Small intestine (tissue), 7 donors: ENCODE measurements around the gene PTGFRN. TPM values are rescaled to one million over a fixed set of nuclear protein-coding genes. Genes with fewer than 3 reads are reported as not detected.

Experiments used
- DNase-seq, 2 donors: peaks; one replicate each; pipeline versions ENCODE4 v3.0.0 to v3.0.0-alpha.2; 2013
- FAIRE-seq: peaks from 2 replicates; lab custom pipeline; 2012; peaks lifted over from hg19 to GRCh38; lab: Jason Lieb, UNC
- H3K27ac ChIP-seq, 3 donors: one replicate each; pipeline ENCODE4 v1.5.1; 2013; ENCODE audit warnings: low read length in 2 of 3, mild to moderate bottlenecking in 2 of 3, control low read depth in 1 of 3, inconsistent platforms in 1 of 3, low read depth in 1 of 3, moderate library complexity in 1 of 3
- H3K27me3 ChIP-seq, 3 donors: one replicate each; pipeline ENCODE4 v1.6.1; 2013; ENCODE audit warnings: low read length in 3 of 3, inconsistent platforms in 1 of 3; ENCODE audit not compliant: control insufficient read depth in 3 of 3, insufficient read depth in 3 of 3
- H3K36me3 ChIP-seq, 3 donors: one replicate each; pipeline ENCODE4 v1.6.1; 2013; ENCODE audit warnings: low read length in 3 of 3, inconsistent platforms in 1 of 3, low read depth in 1 of 3, mild to moderate bottlenecking in 1 of 3, moderate library complexity in 1 of 3; ENCODE audit not compliant: control insufficient read depth in 3 of 3, insufficient read depth in 2 of 3
- H3K4me1 ChIP-seq, 3 donors: one replicate each; pipeline ENCODE4 v1.6.1; 2013; ENCODE audit warnings: low read length in 2 of 3, inconsistent platforms in 1 of 3, low read depth in 1 of 3, mild to moderate bottlenecking in 1 of 3, moderate library complexity in 1 of 3; ENCODE audit not compliant: control insufficient read depth in 3 of 3, insufficient read depth in 2 of 3
- H3K4me3 ChIP-seq, 3 donors: one replicate each; pipeline ENCODE4 v1.5.1; 2013; ENCODE audit warnings: low read length in 3 of 3, control low read depth in 1 of 3, inconsistent platforms in 1 of 3, low read depth in 1 of 3, mild to moderate bottlenecking in 1 of 3, moderate library complexity in 1 of 3
- H3K9me3 ChIP-seq, 2 donors: one replicate each; pipeline ENCODE4 v1.6.1; 2013; ENCODE audit warnings: low read depth in 1 of 2, low read length in 1 of 2; ENCODE audit not compliant: control insufficient read depth in 2 of 2, insufficient read depth in 1 of 2
- WGBS, 3 donors: extraction: QIAGEN DNeasy Blood & Tissue Kit; methylation state at CpG; one replicate each; pipeline ENCODE4 v1.1.7; 2013; 5-methylcytosine and 5-hydroxymethylcytosine counted together
- polyA plus RNA-seq, 4 donors: library from polyadenylated mRNA; stranded (reverse) in 3 of 4; unstranded in 1 of 4; fragments of 200-250 nt in 3 of 4; fragments of 120-200 nt in 1 of 4; gene quantifications; one replicate each; pipeline versions ENCODE4 v1.2.1 to v1.2.3, GENCODE V29; 2013
- donor health status: healthy with polysubstance abuse.
- donor health status: control.
- donor health status: control.
- donor health status: Bipolar disorder and iron deficiency.
- donor health status: healthy.

The PTGFRN gene
- polyA plus RNA-seq, 4 donors: 12.7 to 26.9 (median 19.2) TPM

- H3K27me3 ChIP-seq: no peaks in the 10 kb centered on the region
- H3K4me1 ChIP-seq: peaks cover 0 to 7% (median 0%) of the 10 kb centered on the region in 3 donors
- DNase-seq: no peak
- WGBS, 3 donors: 94 to 97% (median 96%) methylated on average over 3 of the region's 3 CpGs
- H3K4me3 ChIP-seq: no peak overlapping the region
- no peak overlapping the region for H3K27ac ChIP-seq
- no peak for FAIRE-seq
- H3K36me3 ChIP-seq: peaks cover 0 to 2% (median 0%) of the 10 kb centered on the region in 3 donors
- H3K9me3 ChIP-seq: no peaks in the 10 kb centered on the region
These were observed 122.5 kb downstream of the PTGFRN start for GRCh38 chr1:117032266-117032665.

- no peak for FAIRE-seq
- H3K9me3 ChIP-seq: no peaks in the 10 kb centered on the region
- no peak overlapping the region for H3K4me3 ChIP-seq
- whole genome bisulfite sequencing, 3 donors: 78 to 93% (median 81%) methylated on average over 11 of the region's 11 CpGs
- H3K27me3 ChIP-seq: no peaks in the 10 kb centered on the region
- peaks cover 0 to 2% (median 0%) of the 10 kb centered on the region in 3 donors for H3K36me3 ChIP-seq
- no peak overlapping the region for H3K27ac ChIP-seq
- no peak for DNase-seq
- H3K4me1 ChIP-seq: peaks cover 0 to 7% (median 0%) of the 10 kb centered on the region in 3 donors
These were observed 123.2 kb downstream of the PTGFRN start for GRCh38 chr1:117032681-117033539.

- 75 to 94% (median 92%) methylated on average over 7 of the region's 7 CpGs for WGBS, 3 donors
- no peak for FAIRE-seq
These were observed 124.1 kb downstream of the PTGFRN start for GRCh38 chr1:117033772-117034171.

GRCh38 chr1:117034791-117035290 is 125.1 kb downstream of the PTGFRN start:
- H3K27me3 ChIP-seq: no peaks in the 10 kb centered on the region
- FAIRE-seq (no peak), DNase-seq (no peak)
- H3K27ac ChIP-seq: no peak overlapping the region
- 90 to 92% (median 91%) methylated on average over 7 of the region's 7 CpGs for WGBS, 3 donors
- H3K4me1 ChIP-seq: peaks cover 0 to 5% (median 0%) of the 10 kb centered on the region in 3 donors
- H3K36me3 ChIP-seq: peaks cover 0 to 2% (median 0%) of the 10 kb centered on the region in 3 donors
- H3K4me3 ChIP-seq: no peak overlapping the region
- no peaks in the 10 kb centered on the region for H3K9me3 ChIP-seq

More at GRCh38 chr1:117033772-117034171, 124.1 kb downstream of the PTGFRN start:
- H3K27me3 ChIP-seq: no peaks in the 10 kb centered on the region
- H3K9me3 ChIP-seq: no peaks in the 10 kb centered on the region
- no peak for DNase-seq
- H3K4me3 ChIP-seq: no peak overlapping the region
- peaks cover 0 to 2% (median 0%) of the 10 kb centered on the region in 3 donors for H3K36me3 ChIP-seq
- H3K4me1 ChIP-seq: peaks cover 0 to 7% (median 0%) of the 10 kb centered on the region in 3 donors
- no peak overlapping the region for H3K27ac ChIP-seq

GRCh38 chr1:117036018-117036461 is 126.3 kb downstream of the PTGFRN start:
- no peaks in the 10 kb centered on the region for H3K9me3 ChIP-seq
- no peak overlapping the region for H3K27ac ChIP-seq
- DNase-seq (peak in 1 of 2 donors; percentile 21), FAIRE-seq (no peak)
- H3K4me3 ChIP-seq: no peak overlapping the region
- H3K4me1 ChIP-seq: no peaks in the 10 kb centered on the region
- H3K27me3 ChIP-seq: no peaks in the 10 kb centered on the region
- peaks cover 0 to 2% (median 0%) of the 10 kb centered on the region in 3 donors for H3K36me3 ChIP-seq
- 76 to 86% (median 82%) methylated on average over 6 of the region's 6 CpGs for WGBS, 3 donors

GRCh38 chr1:117037802-117038201 is 128.1 kb downstream of the PTGFRN start:
- FAIRE-seq: no peak
- peaks cover 0 to under 1% (median 0%) of the 10 kb centered on the region in 3 donors for H3K36me3 ChIP-seq
- no peak overlapping the region for H3K27ac ChIP-seq
- peaks cover 0 to under 1% of the 10 kb centered on the region in 2 donors for H3K9me3 ChIP-seq
- H3K4me3 ChIP-seq: no peak overlapping the region
- H3K4me1 ChIP-seq: no peaks in the 10 kb centered on the region
- WGBS, 3 donors: 46 to 74% (median 67%) methylated on average over 1 of the region's 1 CpG
- no peak for DNase-seq
- H3K27me3 ChIP-seq: no peaks in the 10 kb centered on the region

GRCh38 chr1:117038236-117038635 is 128.5 kb downstream of the PTGFRN start:
- 93 to 97% (median 95%) methylated on average over 6 of the region's 6 CpGs for WGBS, 3 donors
- FAIRE-seq: no peak
- Histone ChIP-seq H3K4me3 (no peak overlapping the region), H3K27ac (no peak overlapping the region), H3K36me3 (no peaks in the 10 kb centered on the region), H3K9me3 (peaks cover 0 to 3% of the 10 kb centered on the region in 2 donors), H3K4me1 (no peaks in the 10 kb centered on the region), H3K27me3 (no peaks in the 10 kb centered on the region)
- DNase-seq: no peak
